Measurements from ENCODE around the gene TPSB2.

TPSB2 gene

DNA sequence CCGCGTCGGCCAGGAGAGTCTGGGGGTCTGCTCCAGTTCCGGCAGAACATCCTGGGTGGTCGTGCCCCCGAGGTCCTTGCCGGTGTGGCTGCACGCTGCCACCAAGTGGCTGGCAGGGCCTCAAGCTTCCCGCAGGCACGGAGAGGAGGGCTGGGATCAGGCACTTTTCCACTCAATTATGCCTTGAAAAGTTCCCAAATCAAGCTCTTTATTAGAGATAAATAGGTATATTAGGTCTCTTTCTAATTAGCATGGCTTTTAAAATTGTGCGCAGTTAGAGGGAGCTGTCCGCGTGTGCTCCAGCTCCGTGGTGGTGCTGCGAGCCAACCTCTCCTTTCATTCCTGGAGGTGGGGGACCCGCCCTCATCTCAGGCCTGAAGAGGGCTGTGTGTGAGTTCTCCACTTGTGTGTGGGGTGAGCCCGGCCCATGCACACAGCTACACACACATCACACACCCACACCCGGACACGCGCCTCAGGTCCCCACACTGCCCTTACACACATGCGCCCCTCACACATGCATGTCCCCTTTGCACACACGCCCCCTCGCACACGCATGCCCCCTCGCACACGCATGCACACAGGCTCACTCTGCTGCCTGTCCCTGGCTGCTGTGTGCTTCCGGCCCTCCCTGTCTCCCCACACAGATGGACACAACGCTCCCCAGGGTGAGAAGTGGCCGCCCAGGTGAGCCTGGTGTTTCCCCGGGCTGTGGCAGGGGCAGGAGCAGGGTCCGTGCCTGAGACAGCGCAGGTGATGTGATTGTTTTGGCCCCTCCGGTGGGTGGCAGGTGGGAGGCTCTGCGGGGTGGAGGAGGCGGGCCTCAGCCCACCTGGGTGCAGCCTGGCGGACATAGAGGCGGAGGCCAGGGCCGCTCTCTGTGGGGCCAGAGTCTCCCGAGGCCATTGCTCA lies 48.3 kb downstream of the TPSB2 start:
- no peak overlapping the region for H3K4me3 ChIP-seq (replicated peaks in 1 of 2; ENCODE audit: low read depth in 2 of 2, low read length in 2 of 2)
- DNase-seq (ENCODE audit: low read depth in 2 of 2): peak in 1 of 2 donors; percentile 33
- TF ChIP-seq, protein P1, sequence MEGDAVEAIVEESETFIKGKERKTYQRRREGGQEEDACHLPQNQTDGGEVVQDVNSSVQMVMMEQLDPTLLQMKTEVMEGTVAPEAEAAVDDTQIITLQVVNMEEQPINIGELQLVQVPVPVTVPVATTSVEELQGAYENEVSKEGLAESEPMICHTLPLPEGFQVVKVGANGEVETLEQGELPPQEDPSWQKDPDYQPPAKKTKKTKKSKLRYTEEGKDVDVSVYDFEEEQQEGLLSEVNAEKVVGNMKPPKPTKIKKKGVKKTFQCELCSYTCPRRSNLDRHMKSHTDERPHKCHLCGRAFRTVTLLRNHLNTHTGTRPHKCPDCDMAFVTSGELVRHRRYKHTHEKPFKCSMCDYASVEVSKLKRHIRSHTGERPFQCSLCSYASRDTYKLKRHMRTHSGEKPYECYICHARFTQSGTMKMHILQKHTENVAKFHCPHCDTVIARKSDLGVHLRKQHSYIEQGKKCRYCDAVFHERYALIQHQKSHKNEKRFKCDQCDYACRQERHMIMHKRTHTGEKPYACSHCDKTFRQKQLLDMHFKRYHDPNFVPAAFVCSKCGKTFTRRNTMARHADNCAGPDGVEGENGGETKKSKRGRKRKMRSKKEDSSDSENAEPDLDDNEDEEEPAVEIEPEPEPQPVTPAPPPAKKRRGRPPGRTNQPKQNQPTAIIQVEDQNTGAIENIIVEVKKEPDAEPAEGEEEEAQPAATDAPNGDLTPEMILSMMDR (IDR thresholded peaks at IDR 0.05; ENCODE audit: low read depth, low read length): no peak

DNA sequence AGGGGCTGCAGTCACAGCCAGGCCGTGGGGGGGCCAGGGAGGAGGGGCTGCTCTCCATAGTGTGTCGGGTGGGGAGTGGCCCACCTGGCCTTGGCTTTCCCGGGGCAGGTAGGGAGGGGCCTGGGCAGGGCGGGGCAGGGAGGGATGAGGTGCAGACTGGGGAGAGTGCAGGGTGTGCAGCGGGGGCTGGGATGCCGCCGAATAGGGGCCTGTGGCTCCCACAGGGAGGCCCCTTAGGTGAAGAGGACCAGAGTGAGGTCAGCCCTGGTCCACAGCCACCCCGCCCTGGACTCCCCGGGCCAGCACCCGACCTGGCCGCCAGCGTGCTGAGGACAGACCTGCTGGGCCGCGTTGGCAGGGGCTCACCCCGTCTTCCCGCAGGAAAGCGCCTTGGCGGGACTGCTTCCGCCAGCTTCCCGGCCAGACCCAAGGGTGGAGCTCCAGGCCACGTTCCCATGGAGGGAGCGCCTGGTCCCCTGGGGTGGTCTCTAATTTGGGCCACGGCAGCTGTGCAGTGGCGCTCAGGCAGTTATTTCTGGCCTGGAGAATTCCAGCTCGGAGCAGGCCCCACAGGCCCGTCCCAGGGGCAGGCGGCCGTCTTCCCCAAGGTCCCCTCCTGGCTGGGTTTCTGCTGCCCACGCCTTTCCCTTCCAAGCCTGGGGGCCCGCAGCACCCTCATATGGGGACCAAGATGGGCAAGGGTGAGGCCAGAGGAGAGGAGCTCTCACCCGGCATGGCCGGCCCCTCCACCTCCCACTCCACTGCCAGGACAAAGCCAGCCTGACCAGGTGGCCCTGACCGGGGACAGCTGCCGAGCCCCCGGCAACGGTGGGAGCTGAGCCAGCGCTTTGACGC lies 49.2 kb downstream of the TPSB2 start:
- TF ChIP-seq, protein P1 (IDR thresholded peaks at IDR 0.05; ENCODE audit: low read depth, low read length): no peak
- no peak overlapping the region for H3K4me3 ChIP-seq (replicated peaks in 1 of 2; ENCODE audit: low read depth in 2 of 2, low read length in 2 of 2)

More for the DNA sequence above, 49.2 kb downstream of the TPSB2 start:
- peak in 1 of 2 donors; percentile 29 for DNase-seq (ENCODE audit: low read depth in 2 of 2)

Measured in cardiac fibroblast (primary cell).